ENCODE data around the gene ZKSCAN1.

GRCh38 chr7:100022621-100023020 lies 7.2 kb downstream of the ZKSCAN1 start:
- TF ChIP-seq EGR1 (IDR thresholded peaks at IDR 0.05) (no peak), REST (IDR thresholded peaks at IDR 0.05; ENCODE audit: low read depth) (no peak), RAD21 (IDR thresholded peaks at IDR 0.05; ENCODE audit: low read depth) (no peak), TAF1 (IDR thresholded peaks at IDR 0.05; ENCODE audit: low read depth) (no peak), FOXM1 (IDR thresholded peaks at IDR 0.05; ENCODE audit: borderline replicate concordance, low read depth) (no peak), MAX (IDR thresholded peaks at IDR 0.05) (no peak), CEBPB (IDR thresholded peaks at IDR 0.05) (no peak), YY1 (IDR thresholded peaks at IDR 0.05; ENCODE audit: low read depth) (no peak), TEAD4 (IDR thresholded peaks at IDR 0.05) (no peak), USF1 (IDR thresholded peaks at IDR 0.05) (no peak), EP300 (IDR thresholded peaks at IDR 0.05; ENCODE audit: borderline replicate concordance) (no peak), NFIC (IDR thresholded peaks at IDR 0.05) (no peak), CREB1 (IDR thresholded peaks at IDR 0.05; ENCODE audit: low read depth) (no peak)

Data from Ishikawa (cell line).